Activated naive CD4-positive, alpha-beta T cell treated with Interleukin-2 at 50 U/mL for 16 hours (primary cell): ENCODE data around the gene SLC25A40.
A peak's percentile ranks its signal among the peaks of the same experiment; 100 is the strongest.
"Not testable (repeated sequence)": the region's sequence is repeated elsewhere in the genome, so short reads cannot be mapped to it uniquely, and the experiment has no call there.

Experiments used
- DNase-seq: peaks from one replicate; pipeline ENCODE4 v3.0.0-alpha.2; 2020

Gene SLC25A40, protein sequence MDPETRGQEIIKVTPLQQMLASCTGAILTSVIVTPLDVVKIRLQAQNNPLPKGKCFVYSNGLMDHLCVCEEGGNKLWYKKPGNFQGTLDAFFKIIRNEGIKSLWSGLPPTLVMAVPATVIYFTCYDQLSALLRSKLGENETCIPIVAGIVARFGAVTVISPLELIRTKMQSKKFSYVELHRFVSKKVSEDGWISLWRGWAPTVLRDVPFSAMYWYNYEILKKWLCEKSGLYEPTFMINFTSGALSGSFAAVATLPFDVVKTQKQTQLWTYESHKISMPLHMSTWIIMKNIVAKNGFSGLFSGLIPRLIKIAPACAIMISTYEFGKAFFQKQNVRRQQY

DNA sequence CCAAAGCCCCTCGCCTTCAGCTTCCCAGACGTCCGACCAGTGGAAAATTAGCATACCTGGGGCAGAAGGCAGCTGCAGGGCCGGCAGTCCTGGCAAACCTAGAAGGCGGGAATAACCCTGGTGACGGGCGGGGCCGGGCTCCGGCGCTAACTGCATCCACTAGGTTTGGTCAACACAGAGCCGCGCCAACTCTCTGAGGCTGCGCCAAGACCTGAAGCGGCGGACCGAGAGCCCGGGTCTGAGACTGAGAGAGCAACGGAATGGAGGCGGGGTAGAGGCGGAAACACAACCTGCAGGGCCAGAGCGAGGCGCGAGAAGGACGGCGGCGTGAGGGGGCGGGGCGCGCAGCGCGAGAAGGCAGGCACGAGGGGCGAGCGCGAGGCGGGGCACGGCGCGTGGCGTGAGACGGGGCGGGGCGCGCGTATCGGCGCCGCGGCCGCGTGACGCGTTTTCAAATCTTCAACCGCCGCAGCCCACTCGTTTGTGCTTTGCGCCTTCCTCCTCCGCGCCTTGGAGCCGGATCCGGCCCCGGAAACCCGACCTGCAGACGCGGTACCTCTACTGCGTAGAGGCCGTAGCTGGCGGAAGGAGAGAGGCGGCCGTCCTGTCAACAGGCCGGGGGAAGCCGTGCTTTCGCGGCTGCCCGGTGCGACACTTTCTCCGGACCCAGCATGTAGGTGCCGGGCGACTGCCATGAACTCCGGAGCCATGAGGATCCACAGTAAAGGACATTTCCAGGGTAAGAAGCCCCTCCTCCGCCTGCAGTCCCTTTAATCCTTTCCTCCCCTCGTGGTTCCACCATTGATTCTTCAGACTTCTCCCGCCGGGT lies at the start of gene SLC25A40, which contains the start of gene DBF4:
Gene SLC25A40 (minus strand): TSS at position 321 of the 829 bp plus-strand sequence. CDS start 17,633 bp downstream, outside the sequence.
Gene DBF4 (plus strand): TSS at position 454 of the 829 bp plus-strand sequence. CDS start 240 bp downstream, at position 694.
- DNase-seq: peak; percentile 97

GRCh38 chr7:87922759-87923395 lies 46.7 kb upstream of the SLC25A40 start:
- DNase-seq: not testable (repeated sequence)

- no peak for DNase-seq
Observed at GRCh38 chr7:87920578-87920977, 44.4 kb upstream of the SLC25A40 start.

- DNase-seq: no peak
Observed at GRCh38 chr7:87919875-87920274, 43.7 kb upstream of the SLC25A40 start.

DNA sequence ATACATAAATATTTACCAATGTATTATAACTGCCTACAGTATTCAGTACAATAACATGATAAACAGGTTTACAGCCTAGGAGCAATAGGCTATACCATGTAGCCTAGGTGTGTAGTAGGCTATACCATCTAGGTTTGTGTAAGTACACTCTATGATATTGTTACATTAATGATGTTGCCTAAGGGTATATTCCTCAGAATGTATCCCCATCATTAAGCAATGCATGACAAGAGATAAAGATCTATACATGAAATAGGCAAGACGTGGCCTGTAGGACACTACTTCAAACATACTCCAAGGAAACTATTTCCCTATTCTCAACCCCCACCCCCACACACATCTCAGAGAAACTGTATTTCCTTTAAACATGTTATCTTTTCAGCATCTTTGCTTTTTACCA lies 42.6 kb upstream of the SLC25A40 start:
- no peak for DNase-seq

DNA sequence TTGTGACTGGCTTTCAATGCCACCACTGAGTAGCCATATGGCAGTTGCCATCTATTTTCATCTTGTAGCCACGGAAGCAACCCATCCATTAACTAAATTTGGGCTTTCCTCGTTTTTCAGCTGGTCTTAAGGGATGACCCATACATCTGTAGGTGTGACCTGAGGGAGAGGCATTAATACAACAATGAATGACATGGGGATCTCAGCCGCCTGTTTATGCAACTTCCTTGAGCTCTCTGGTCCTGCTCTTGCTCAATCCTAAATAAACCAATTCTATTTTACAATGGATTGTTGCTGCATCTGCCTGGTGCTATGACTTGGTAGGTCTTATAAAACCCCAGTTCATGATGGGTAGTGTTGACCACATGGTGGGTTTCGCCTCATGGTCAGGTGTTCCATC lies 36.0 kb upstream of the SLC25A40 start:
- DNase-seq: no peak

- not testable (repeated sequence) for DNase-seq
Observed at GRCh38 chr7:87908814-87909213, 32.7 kb upstream of the SLC25A40 start.

DNA sequence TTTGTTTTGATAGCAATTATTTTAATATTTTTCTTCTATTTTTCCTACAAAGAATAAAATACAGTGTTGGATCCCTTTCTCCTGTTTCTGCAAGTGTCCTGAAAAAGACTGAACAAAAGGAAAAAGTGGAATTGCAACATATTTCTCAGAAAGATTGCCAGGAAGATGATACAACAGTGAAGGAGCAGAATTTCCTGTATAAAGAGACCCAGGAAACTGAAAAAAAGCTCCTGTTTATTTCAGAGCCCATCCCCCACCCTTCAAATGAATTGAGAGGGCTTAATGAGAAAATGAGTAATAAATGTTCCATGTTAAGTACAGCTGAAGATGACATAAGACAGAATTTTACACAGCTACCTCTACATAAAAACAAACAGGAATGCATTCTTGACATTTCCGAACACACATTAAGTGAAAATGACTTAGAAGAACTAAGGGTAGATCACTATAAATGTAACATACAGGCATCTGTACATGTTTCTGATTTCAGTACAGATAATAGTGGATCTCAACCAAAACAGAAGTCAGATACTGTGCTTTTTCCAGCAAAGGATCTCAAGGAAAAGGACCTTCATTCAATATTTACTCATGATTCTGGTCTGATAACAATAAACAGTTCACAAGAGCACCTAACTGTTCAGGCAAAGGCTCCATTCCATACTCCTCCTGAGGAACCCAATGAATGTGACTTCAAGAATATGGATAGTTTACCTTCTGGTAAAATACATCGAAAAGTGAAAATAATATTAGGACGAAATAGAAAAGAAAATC lies 31.2 kb upstream of the SLC25A40 start:
- DNase-seq: not testable (repeated sequence)

DNA sequence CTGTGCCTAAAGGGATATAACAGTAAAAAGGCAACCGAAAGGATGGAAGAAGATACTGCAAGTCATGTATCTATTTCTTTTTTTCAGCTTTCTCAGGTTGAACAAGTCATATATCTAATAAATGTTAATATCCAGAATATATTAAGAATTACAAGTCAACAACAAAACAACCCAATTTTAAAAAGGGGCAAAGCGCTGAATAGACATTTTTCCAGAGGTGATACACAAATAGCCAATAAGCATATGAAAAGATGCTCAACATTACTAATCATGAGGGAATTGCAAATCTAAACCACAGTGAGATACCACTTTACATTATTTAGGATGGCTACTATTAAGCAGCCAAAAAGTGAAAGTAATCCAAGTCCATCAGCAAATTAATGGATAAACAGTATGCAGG lies 23.1 kb upstream of the SLC25A40 start:
- no peak for DNase-seq

DNA sequence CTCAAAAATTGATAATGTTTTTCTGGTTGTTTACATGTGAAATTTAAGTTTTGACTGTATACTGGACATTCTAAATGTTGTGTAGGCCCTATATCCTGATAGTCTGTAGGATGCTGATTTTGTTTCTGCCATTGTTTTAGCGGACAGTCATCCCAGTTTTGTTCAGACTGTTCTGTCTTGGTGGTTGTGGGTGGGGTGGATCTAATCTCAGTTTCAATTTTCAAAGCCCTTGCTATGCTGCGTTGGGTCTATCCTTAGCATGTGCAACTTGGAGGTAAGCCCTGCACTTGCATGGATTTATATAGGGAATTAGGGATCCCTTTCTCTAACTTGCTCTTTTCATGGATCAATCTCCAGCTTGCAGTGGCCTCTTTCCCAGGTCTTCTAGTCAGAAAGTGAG lies 19.2 kb upstream of the SLC25A40 start:
- DNase-seq: no peak

GRCh38 chr7:87886875-87887274 lies 10.7 kb upstream of the SLC25A40 start:
- DNase-seq: no peak

- DNase-seq: no peak
Observed at GRCh38 chr7:87885018-87885417, 8.9 kb upstream of the SLC25A40 start.

DNA sequence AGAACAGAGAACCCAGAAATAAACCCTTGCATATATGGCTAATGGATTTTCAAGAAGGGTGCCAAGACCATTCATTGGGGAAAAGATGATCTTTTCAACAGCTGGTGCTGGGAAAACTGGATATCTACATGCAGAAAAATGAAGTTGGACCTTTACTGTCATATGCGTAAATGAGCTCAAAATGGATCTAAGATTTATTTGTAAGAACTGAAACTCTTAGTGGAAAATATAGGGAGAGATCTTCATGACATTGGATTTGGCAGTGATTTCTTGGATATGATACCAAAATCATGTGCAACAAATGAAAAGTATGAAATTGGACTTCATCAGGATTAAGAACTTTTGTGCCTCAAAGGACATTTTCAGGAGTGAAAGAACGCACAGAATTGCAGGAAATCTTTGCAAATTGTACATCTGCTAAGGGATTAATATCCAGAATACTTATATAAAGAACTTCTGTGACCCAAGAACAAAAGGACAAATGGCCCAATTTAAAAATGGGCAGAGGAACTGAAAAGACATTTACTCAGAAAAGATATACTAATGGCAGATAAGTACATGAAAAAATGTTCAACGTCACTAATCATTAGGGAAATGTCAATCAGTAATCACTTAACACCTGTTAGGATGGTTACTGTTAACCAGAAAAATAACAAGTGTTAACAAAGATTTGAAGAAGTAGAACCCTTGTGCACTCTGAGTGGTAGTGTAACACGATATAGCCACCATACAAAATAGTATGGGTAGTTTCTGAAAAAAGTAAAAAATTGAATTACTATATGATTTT lies 6.2 kb upstream of the SLC25A40 start:
- no peak for DNase-seq

- no peak for DNase-seq
Observed at GRCh38 chr7:87878208-87878735, 2.1 kb upstream of the SLC25A40 start.

DNA sequence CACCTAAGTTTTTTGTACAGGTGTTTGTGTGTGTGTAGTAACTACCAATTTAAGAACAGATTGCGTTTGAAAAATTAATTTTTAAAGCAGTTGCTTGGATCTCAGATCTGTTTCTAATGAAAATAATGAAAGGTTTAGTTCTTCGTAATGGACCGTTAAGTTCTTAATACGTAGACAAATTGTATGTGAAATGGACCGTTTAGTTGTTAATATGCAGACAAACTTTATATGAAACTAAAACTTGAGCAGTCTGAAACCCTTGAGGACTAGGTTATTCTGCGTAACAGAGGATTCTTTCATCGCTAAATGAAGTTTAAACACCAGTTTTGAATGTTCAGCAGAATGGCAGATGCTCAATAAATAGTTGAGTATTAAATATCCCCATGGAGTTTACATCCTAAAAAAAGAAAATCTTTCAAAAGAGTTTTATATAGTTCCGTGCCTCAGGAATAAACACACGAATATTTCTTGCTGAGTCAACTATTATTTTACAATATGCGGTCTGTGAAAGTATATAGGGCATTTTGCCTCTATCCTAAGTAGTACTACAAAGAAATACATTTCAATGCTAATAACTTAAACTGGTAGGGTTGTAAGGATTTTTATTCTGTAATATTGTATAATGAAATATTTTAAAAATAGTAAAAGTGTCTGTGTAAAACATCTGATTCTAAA lies 1.3 kb upstream of the SLC25A40 start:
- no peak for DNase-seq

- peak; percentile 54 for DNase-seq
Observed at GRCh38 chr7:87876869-87877234, 692 bp upstream of the SLC25A40 start.

- DNase-seq: no peak
Observed at GRCh38 chr7:87875151-87876039, 765 bp downstream of the SLC25A40 start.

DNA sequence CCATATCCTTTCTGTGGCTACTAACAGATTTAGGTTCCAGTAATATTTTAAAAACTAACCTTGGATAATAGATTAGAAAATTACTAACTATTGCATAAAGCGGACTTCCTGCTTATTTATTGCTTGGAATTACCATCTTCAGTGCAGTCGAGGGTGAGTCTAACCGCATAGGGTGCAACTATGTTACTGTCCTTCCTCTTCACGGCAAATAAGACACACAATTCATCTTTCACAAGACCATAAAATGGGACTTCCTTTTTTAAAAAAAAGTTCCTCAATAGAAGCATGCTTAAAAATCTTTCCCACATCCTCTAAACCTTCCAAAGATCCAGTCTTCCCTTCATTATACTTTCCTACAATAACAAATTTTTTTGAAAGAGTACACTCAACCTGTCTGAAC lies 2.1 kb downstream of the SLC25A40 start:
- no peak for DNase-seq

DNA sequence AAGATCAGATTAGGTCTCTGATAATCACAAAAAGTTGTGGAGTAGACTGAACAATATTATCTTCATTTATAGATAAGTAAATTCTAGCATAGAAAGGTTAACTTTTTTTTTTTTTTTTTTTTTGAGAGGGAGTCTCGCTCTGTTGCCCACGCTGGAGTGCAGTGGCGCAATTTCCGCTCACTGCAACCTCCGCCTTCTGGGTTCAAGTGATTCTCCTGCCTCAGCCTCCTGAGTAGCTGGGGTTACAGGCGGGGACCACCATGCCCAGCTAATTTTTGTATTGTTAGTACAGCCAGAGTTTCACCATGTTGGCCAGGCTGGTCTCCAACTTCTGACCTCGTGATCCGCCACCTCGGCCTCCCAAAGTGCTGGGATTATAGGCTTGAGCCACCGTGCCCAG lies 2.8 kb downstream of the SLC25A40 start:
- not testable (repeated sequence) for DNase-seq

DNA sequence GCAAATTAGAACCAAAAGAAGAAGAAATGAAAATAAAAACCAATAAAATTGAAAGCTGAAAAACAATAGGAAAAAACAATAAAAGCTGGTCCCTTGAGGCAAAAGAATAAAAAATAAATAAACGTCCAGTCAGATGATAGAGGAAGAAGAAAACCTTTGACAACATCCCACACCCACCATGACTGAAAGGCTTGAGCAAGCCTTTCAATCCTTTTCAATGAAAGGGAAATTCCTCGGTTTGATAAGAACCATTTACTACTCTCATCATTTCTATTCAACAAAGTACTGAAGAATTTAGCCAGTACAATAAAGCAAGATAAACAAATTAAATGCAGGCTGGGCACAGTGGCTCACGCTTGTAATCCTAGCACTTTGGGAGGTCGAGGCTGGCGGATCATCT lies 3.8 kb downstream of the SLC25A40 start:
- DNase-seq: no peak
